ENCODE measurements around the gene EFCAB6. TPM values are rescaled to one million over a fixed set of nuclear protein-coding genes. Genes with fewer than 3 reads are reported as not detected.

The EFCAB6 gene
- total and polyA plus RNA-seq, 9 of the 15 experiments (the other 6 are each of a cell fraction or from before 2014, with no cell fraction given), result 0.06 TPM; not detected in 8

GRCh38 chr22:43642319-43643206, 169.5 kb downstream of the EFCAB6 start (continued):
- no peak for TF ChIP-seq ZNF586 (CRISPR knock-in tag; conservative IDR thresholded peaks at IDR 0.05)
- no peak for TF ChIP-seq CREBBP (IDR thresholded peaks at IDR 0.05; ENCODE audit: low read depth, low read length)
- TF ChIP-seq, protein P1, sequence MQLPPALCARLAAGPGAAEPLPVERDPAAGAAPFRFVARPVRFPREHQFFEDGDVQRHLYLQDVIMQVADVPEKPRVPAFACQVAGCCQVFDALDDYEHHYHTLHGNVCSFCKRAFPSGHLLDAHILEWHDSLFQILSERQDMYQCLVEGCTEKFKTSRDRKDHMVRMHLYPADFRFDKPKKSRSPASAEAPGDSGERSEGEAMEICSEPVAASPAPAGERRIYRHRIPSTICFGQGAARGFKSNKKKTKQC (CRISPR knock-in tag; IDR thresholded peaks at IDR 0.05), result no peak
- TF ChIP-seq, protein P2, sequence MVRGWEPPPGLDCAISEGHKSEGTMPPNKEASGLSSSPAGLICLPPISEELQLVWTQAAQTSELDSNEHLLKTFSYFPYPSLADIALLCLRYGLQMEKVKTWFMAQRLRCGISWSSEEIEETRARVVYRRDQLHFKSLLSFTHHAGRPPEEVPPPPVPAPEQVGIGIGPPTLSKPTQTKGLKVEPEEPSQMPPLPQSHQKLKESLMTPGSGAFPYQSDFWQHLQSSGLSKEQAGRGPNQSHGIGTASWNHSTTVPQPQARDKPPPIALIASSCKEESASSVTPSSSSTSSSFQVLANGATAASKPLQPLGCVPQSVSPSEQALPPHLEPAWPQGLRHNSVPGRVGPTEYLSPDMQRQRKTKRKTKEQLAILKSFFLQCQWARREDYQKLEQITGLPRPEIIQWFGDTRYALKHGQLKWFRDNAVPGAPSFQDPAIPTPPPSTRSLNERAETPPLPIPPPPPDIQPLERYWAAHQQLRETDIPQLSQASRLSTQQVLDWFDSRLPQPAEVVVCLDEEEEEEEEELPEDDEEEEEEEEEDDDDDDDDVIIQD (CRISPR knock-in tag; IDR thresholded peaks at IDR 0.05), result no peak

DNA sequence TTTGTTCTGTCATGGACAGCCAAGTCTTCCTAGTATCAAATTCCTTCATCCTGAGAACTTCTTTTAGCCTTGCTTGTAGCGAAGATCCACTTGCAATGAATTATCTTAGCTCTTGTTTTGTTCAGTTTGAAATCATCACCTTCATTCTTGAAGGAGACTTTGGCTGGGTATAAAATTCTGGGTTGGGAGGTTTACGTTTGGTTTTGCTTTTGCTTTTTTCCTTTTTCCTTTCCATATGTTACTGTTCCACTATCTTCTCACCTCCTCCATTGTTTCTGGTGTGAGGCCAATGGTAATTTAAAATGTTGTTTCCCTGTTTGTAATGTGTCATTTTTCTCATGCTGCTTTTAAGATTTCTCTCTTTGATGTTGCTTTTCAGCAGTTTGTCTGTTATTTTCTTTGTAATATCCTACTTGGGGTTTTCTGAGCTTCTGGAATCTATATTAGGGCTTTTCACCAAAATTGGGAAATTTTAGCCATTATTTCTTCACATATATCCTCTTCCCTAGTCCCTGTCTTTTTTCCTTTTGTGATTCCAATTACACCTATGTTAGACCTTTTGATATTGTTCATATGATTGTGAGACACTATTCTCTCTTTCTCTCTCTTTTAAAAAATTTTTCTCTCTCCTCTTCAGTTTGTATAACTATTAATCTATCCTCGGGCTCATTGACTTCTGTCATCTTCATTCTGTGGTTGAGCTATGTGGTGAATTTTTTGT, 172.7 kb downstream of the EFCAB6 start:
- Histone ChIP-seq H3K9me1 (ENCODE audit: control insufficient read depth, insufficient read depth, low read length) (no peaks in the 10 kb centered on the region), H3K4me1 (replicated peaks in 1 of 2; ENCODE audit: control insufficient read depth in 2 of 2, insufficient read depth in 2 of 2, low read length in 2 of 2) (no peaks in the 10 kb centered on the region), H3K79me2 (ENCODE audit: control insufficient read depth, insufficient read depth, low read length) (no peaks in the 10 kb centered on the region), H3K36me3 (ENCODE audit: control insufficient read depth, insufficient read depth, low read length) (no peaks in the 10 kb centered on the region), H3K9me3 (replicated peaks; ENCODE audit: control insufficient read depth, insufficient read depth, low read depth, low read length) (no peaks in the 10 kb centered on the region), H3K9ac (ENCODE audit: insufficient read depth in 1 of 2, low read depth in 2 of 2, low read length in 2 of 2) (no peak overlapping the region), H3K4me2 (ENCODE audit: insufficient read depth, low read length) (no peak overlapping the region), H3K4me3 (no peak overlapping the region), H2AFZ (ENCODE audit: low read depth, low read length) (no peak overlapping the region), H3K27me3 (ENCODE audit: control insufficient read depth in 2 of 2, insufficient read depth in 2 of 2, low read length in 2 of 2) (no peaks in the 10 kb centered on the region), H3K27ac (ENCODE audit: extremely low read depth, low read depth, low read length) (no peak overlapping the region), H4K20me1 (replicated peaks; ENCODE audit: control insufficient read depth, insufficient read depth, low read length) (no peaks in the 10 kb centered on the region)
- ChIA-PET CTCF (ENCODE audit: low intra/inter-chr PET ratio) (no interaction called here), POLR2A (no interaction called here)
- in situ Hi-C loops (cut with MboI), result no loop called here
- ATAC-seq (no peak), DNase-seq (ENCODE audit: extremely low read depth in 1 of 4, low spot score in 3 of 4) (no peak), FAIRE-seq (no peak)
- intact Hi-C loops (cut with micrococcal nuclease), result no loop called here
- BruUV-seq (replicated peaks), result no TSS peak
- TF ChIP-seq ZFP1 (CRISPR knock-in tag; IDR thresholded peaks at IDR 0.05) (peak; percentile 74), SNAPC5 (CRISPR knock-in tag; IDR thresholded peaks at IDR 0.05) (no peak)
- WGBS (ENCODE audit: insufficient coverage, low coverage, missing lambda C conversion rate), result 0% methylated on average over 3 of the region's 3 CpGs

Measured in K562 (cell line).